GM19452 (cell line): ENCODE measurements around the gene DCUN1D2.

Experiments used
- ATAC-seq: cut with Tn5 transposase; IDR thresholded peaks from one replicate; pipeline ENCODE4 v1.9.1; 2021; ENCODE audit not compliant: unreplicated experiment

The DCUN1D2 gene

GRCh38 chr13:113411216-113412023, 79.1 kb downstream of the DCUN1D2 start:
- ATAC-seq = no peak

- ATAC-seq = no peak
These were observed 79.9 kb downstream of the DCUN1D2 start for GRCh38 chr13:113410472-113411201.

GRCh38 chr13:113408562-113408961, 81.9 kb downstream of the DCUN1D2 start:
- no peak for ATAC-seq

GRCh38 chr13:113407531-113408393, 82.7 kb downstream of the DCUN1D2 start:
- ATAC-seq = no peak

- no peak for ATAC-seq
These were observed 83.4 kb downstream of the DCUN1D2 start for GRCh38 chr13:113407103-113407530.

GRCh38 chr13:113406321-113407102, 84.0 kb downstream of the DCUN1D2 start:
- ATAC-seq = no peak
